Measurements from ENCODE around the gene ACSM4.
"Not testable (repeated sequence)": the region's sequence is repeated elsewhere in the genome, so short reads cannot be mapped to it uniquely, and the experiment has no call there.

The ACSM4 gene

GRCh38 chr12:7282844-7283243 is 21.0 kb upstream of the ACSM4 start:
- H3K4me3 ChIP-seq (ENCODE audit: low read depth, low read length), result no peak overlapping the region
- DNase-seq (ENCODE audit: low read depth), result no peak
- no peak for TF ChIP-seq CTCF (IDR thresholded peaks at IDR 0.05; ENCODE audit: control insufficient read depth, extremely low read depth, insufficient read depth)

GRCh38 chr12:7289743-7290142 is 14.1 kb upstream of the ACSM4 start:
- no peak overlapping the region for H3K4me3 ChIP-seq (ENCODE audit: low read depth, low read length)
- TF ChIP-seq CTCF (IDR thresholded peaks at IDR 0.05; ENCODE audit: control insufficient read depth, extremely low read depth, insufficient read depth), result no peak
- no peak for DNase-seq (ENCODE audit: low read depth)

GRCh38 chr12:7290588-7290987 is 13.3 kb upstream of the ACSM4 start:
- H3K4me3 ChIP-seq (ENCODE audit: low read depth, low read length); DNase-seq (ENCODE audit: low read depth): not testable (repeated sequence)

GRCh38 chr12:7292300-7292699 is 11.6 kb upstream of the ACSM4 start:
- H3K4me3 ChIP-seq (ENCODE audit: low read depth, low read length), result no peak overlapping the region
- TF ChIP-seq CTCF (IDR thresholded peaks at IDR 0.05; ENCODE audit: control insufficient read depth, extremely low read depth, insufficient read depth), result no peak
- no peak for DNase-seq (ENCODE audit: low read depth)

GRCh38 chr12:7293670-7294069 is 10.2 kb upstream of the ACSM4 start:
- no peak for TF ChIP-seq CTCF (IDR thresholded peaks at IDR 0.05; ENCODE audit: control insufficient read depth, extremely low read depth, insufficient read depth)
- DNase-seq (ENCODE audit: low read depth), result peak; percentile 50
- H3K4me3 ChIP-seq (ENCODE audit: low read depth, low read length), result no peak overlapping the region

GRCh38 chr12:7295529-7295928 is 8.3 kb upstream of the ACSM4 start:
- no peak for DNase-seq (ENCODE audit: low read depth)
- TF ChIP-seq CTCF (IDR thresholded peaks at IDR 0.05; ENCODE audit: control insufficient read depth, extremely low read depth, insufficient read depth), result no peak
- no peak overlapping the region for H3K4me3 ChIP-seq (ENCODE audit: low read depth, low read length)

- no peak for TF ChIP-seq CTCF (IDR thresholded peaks at IDR 0.05; ENCODE audit: control insufficient read depth, extremely low read depth, insufficient read depth)
- no peak overlapping the region for H3K4me3 ChIP-seq (ENCODE audit: low read depth, low read length)
- no peak for DNase-seq (ENCODE audit: low read depth)
Observed at GRCh38 chr12:7297865-7298264, 6.0 kb upstream of the ACSM4 start.

Measured in LNCaP clone FGC (cell line).